Activated CD8-positive, alpha-beta memory T cell treated with anti-CD3 and anti-CD28 coated beads, Interleukin-2, amount 50 U/mL, for 48 hours (primary cell): ENCODE measurements around the gene FAM177B.

Experiments used
- DNase-seq: peaks from one replicate; pipeline ENCODE4 v3.0.0-alpha.2; 2020

The FAM177B gene

DNA sequence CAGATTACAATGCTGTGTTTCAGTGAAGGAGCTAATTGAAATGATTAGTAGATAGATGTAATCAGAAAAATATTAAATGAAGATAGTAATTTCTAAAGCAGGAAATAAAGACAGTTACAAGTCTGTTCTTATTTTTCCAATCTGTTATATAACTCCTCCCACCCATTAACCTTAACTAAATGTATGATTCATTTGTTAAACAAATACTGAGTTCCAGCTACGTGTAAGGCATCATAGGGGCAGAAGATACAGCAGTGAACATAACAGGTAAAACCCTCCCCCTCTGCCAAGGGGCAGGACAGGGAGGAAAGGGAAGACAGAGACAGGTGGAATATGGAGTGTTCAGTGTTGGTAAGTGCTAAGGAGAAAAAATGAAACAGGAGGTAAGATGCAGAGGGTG, at the start of gene FAM177B:
FAM177B (plus strand) TSS at position 231 of the 400 bp plus-strand sequence. CDS start 9,344 bp downstream, outside the sequence.
- no peak for DNase-seq

GRCh38 chr1:222691016-222691415, 46.0 kb upstream of the FAM177B start:
- no peak for DNase-seq

- DNase-seq = no peak
These were observed 42.1 kb upstream of the FAM177B start for GRCh38 chr1:222694927-222695326.

DNA sequence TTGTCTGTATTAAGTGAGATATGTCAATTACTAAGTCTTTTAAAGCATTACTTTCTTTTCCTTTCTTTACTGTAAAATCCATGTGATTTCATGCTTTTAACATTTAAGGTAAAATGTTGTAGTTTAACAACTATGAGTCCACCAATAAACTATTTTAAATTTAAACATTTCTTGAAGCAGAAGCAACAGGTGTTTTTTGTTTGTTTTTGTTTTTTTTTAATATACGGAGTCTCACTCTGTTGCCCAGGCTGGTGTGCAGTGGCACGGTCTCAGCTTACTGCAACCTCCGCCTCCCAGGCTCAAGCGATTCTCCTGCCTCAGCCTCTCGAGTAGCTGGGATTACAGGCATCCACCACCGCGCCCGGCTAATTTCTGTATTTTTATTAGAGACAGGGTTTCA, 40.3 kb upstream of the FAM177B start:
- no peak for DNase-seq

DNA sequence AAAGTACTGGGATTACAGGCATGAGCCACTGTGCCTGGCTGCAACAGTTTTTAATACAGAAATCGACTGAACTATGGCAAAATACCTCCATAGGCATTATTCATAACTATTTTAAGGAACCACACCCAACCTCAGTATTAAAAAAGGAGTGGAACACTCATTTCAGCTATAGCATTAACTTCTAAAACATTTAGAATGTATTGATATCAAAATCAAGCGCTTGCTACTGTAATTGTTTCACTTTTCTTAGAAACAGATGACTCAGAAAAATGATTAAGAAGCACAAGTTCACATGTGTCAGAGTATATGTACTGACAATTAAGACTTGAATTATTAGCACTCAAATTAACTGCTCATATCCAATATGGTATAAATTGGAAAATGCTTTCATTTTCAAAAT, 39.8 kb upstream of the FAM177B start:
- no peak for DNase-seq

GRCh38 chr1:222697826-222698225, 39.2 kb upstream of the FAM177B start:
- DNase-seq = no peak

GRCh38 chr1:222702210-222702609, 34.8 kb upstream of the FAM177B start:
- DNase-seq = no peak

DNA sequence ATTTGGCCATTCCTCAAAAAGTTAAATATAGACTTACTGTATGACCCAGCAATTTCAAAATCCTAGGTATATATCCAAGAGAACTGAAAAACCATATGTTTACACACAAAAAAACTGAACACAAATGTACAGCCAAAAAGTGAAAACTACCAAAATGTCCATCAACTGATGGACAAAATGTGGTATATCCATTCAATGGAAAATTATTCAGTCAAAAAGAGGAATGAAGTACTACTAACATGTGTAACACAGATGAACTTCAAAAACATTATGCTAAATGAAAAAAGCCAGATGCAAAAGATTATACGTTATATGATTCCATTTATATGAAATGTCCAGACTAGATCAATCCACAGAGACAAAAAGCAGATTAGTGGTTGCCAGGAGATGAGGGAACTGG, 32.7 kb upstream of the FAM177B start:
- DNase-seq = no peak

GRCh38 chr1:222706815-222707214, 30.2 kb upstream of the FAM177B start:
- no peak for DNase-seq

GRCh38 chr1:222709700-222710153, 27.3 kb upstream of the FAM177B start:
- no peak for DNase-seq

GRCh38 chr1:222711319-222712252, 25.4 kb upstream of the FAM177B start:
- DNase-seq = peak; percentile 77

DNA sequence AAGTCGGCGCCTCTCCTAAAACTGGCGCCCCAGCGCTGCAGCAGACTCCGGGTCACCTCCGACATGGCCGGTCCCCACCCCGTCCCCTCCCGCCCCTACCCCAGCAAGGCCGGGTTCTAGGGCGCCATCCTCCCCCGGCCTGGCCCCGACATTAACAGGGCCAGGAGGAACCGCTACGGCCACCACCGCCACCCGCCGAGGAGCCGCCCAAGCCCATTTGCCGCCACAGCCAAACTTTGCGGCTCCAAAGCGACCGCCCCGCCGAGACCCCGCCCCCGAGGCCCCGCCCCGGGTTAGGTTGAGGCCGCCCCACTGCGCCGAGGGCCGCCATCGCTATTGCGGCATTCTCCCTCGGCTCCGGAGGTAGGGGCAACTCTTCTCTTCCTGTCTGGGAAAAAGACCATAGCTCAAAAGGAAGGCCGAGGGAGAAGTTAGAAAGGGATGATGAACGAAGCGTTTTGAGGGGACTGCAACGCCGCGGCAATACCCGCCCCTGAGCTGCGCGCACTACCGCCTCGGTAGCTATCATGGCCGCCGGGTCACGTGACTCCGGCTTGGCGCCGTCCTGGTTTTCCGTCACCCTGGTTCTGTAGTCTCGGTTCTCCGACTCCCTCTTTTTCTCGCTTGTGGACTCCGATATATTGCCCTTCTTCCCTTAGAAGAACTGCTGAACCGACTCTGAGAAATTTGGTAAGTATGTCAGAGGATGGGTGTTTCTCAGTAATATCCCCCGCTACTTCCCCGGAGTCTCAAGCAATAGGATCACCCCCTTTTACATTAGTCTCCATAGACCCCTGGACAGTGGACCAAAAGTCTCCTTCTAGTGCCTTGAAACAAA, 24.5 kb upstream of the FAM177B start, which contains the start of the genes AIDA and BROX:
AIDA (minus strand) TSS at position 239 of the 838 bp plus-strand sequence; CDS start at position 65, 174 bp downstream.
BROX (plus strand) TSS at position 312 of the 838 bp plus-strand sequence. CDS start 3,136 bp downstream, outside the sequence.
- peak; percentile 98 for DNase-seq

- peak; percentile 91 for DNase-seq
These were observed 23.7 kb upstream of the FAM177B start for GRCh38 chr1:222713091-222713961.

GRCh38 chr1:222716393-222716792, 20.6 kb upstream of the FAM177B start:
- DNase-seq = no peak

DNA sequence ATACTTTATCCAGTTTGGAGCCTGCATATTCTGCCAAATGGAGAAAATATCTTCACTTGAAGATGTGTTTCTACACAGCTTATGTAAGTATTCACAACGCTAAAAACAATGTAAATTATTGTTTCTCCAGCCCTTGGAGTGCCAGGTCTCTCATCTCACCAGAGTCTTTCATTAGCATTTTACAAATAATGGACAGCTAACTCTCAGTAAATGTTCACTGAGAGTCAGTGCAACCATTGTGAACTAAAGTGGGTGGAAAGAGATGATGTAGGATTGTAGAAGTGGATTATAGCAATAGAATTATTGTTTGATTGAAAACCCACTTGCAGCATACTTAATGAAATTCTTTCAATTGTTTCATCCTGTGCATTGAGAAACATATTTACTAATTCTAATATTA, 8.3 kb upstream of the FAM177B start:
- DNase-seq = no peak

DNA sequence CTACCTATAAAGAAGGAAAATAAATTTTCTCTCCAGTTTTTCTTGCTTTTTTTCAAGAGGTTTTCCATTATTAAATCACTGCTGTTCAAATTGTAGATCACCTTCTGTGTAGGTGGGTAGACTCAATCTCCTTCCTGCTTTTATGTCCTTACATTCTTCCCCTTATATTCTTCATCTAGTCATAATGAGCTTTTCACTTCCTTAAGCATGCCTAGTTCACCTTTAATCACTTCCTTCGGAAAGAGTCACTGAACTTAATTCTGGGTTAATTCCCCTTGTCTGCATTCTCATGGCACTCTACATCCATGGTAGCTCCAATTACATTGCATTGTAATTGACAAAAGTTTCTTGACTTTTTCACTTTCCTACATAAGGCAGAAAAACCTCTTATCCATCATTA, 6.1 kb upstream of the FAM177B start:
- DNase-seq = no peak

DNA sequence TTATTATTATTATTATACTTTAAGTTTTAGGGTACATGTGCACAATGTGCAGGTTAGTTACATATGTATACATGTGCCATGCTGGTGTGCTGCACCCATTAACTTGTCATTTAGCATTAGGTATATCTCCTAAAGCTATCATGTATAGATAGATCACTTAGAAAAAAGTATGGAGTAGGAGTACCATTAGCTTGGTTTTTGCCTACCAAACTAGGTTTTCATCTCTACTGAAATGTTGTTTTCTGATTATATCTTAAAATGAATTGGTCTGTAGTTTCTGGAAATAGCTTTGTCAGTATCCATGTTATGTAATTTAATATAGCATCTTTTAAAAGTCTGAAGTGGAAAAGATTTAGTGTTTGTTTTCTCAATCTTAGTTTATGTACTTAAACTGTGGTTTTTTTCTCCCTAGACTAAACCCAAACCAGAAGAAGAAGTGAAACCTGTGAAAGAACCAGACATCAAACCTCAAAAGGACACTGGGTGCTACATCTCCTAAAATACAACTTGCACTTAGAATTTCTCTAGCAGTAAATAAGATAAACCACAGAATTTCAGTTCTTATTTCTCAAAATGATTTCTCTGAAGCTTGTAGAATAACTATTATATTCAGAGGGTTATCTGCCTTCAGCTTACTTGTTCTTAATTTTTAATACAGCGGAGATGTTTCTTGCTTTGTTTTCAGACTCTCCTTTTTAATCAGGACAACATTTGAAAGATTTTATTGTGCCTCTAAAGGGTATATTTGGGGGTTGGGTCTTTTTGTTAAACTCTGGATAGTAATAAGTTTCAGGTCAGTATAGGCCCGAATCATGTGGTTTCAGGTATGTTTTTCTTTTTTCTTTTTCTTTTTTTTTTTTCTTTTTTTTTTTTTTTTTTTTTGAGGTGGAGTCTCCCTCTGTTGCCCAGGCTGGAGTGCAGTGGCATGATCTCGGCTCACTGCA, 4.5 kb upstream of the FAM177B start:
- DNase-seq = no peak

DNA sequence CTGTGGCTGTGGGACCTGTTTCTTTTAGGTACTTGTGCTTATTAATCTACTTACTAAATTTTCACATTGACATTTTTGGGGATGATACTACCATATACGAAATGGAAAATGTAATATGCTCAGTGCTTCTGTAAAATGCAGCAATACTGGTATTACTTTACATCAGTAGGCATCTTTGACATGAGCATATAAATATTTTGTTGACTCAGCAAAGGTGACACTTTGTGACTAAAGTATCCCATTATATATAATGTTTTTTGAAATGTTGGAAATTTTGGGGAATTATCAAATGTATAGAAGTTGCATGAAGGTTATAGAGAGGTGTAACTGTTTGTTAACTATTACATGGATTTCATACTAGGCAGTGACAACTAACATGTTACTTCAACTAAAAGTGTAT, 2.3 kb upstream of the FAM177B start:
- DNase-seq = no peak

DNA sequence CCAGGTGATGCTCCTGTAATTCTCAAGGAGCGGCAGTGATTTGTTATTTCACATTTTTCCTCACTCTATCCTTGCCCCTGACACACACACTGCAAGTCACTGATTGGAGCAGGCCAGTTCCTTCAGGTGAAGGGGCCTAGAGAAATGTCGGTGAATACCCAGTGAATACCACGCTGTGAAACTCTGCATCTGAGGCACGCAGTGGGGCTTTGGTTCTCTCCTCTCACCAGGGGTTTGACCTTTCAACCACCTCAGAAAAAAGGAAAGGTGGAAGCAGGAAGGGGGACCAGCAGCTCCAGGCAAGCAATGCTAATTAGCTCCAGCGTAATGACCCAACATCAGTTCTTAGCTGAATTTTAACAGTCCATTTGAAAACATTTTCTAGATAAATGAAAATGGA, 532 bp upstream of the FAM177B start:
- DNase-seq = no peak

- DNase-seq = no peak
These were observed 2.5 kb downstream of the FAM177B start for GRCh38 chr1:222739465-222739864.

GRCh38 chr1:222739929-222740328, 2.9 kb downstream of the FAM177B start:
- DNase-seq = no peak
